Right lobe of liver (tissue), 6 donors: Measurements from ENCODE around the gene TNIP1. TPM values are rescaled to one million over a fixed set of nuclear protein-coding genes. Genes with fewer than 3 reads are reported as not detected.

ENCODE experiments used
- ATAC-seq, 4 donors: fragments of 200-7000 bp; cut with Tn5 transposase; one replicate each; pipeline ENCODE4 v1.9.1; 2020; ENCODE audit warnings: mild to moderate bottlenecking in 4 of 4, moderate library complexity in 4 of 4
- DNase-seq, 3 donors: peaks; one replicate each; pipeline ENCODE4 v3.0.0-alpha.2; 2020
- H3K27ac ChIP-seq, 3 donors: fragments of 200-600 bp; one replicate each; pipeline ENCODE4 v1.8.0; 2022
- H3K27me3 ChIP-seq, 2 donors: fragments of 200-600 bp; one replicate each; pipeline ENCODE4 v1.8.0; 2022
- H3K36me3 ChIP-seq, 4 donors: fragments of 200-600 bp; sonication (generic) in 1 of 4; one replicate each; pipeline versions ENCODE4 v1.5.1 to v1.8.0; 2017 to 2022; ENCODE audit warnings: control low read depth in 1 of 4
- H3K4me1 ChIP-seq, 4 donors: fragments of 200-600 bp; sonication (generic) in 1 of 4; one replicate each; pipeline versions ENCODE4 v1.5.1 to v1.8.0; 2017 to 2022; ENCODE audit warnings: control low read depth in 1 of 4
- H3K4me3 ChIP-seq, 3 donors: fragments of 200-600 bp; one replicate each; pipeline ENCODE4 v1.8.0; 2022
- H3K9me3 ChIP-seq, 4 donors: fragments of 200-600 bp; sonication (generic) in 1 of 4; one replicate each; pipeline versions ENCODE4 v1.5.1 to v1.8.0; 2017 to 2022; ENCODE audit warnings: control low read depth in 1 of 4
- CTCF ChIP-seq, 4 donors: fragments of 200-600 bp in 3 of 4; fragments of 450-650 bp in 1 of 4; IDR thresholded peaks; one replicate each; pipeline versions ENCODE4 v1.5.1 to v1.8.0; 2016 to 2022; ENCODE audit warnings: antibody characterized with exemption in 4 of 4, mild to moderate bottlenecking in 2 of 4
- POLR2A ChIP-seq: fragments of 450-650 bp; IDR thresholded peaks from one replicate; pipeline ENCODE4 v1.6.1; 2017; ENCODE audit warnings: antibody characterized with exemption, mild to moderate bottlenecking
- WGBS: methylation state at CpG from one replicate; pipeline ENCODE4 v1.1.6; 2018; ENCODE audit warnings: low coverage, low lambda C conversion rate; ENCODE audit not compliant: insufficient coverage; ENCODE audit errors: missing lambda C conversion rate; 5-methylcytosine and 5-hydroxymethylcytosine counted together
- intact Hi-C, 2 donors: fragments of 100-400 bp; cut with DNase I; formaldehyde crosslinking; loops; one replicate each; pipeline versions ENCODE4 v1.11.2 to v1.14.1; 2022
- total RNA-seq, 6 experiments: library from RNA; depleted of rRNA in 2 of 6; stranded (reverse); fragments of >200 nt in 2 of 6; fragmentation: NEBNext Ultra II Directional in 3 of 6; extraction: Animal tissue kit (Norgen Biotek cat#: 25700) in 3 of 6; gene quantifications; one replicate each; pipeline versions ENCODE4 v1.1.0 to v1.2.4, GENCODE V29; 2016 to 2023
- donor health status: DM: no; HTN: yes; CAD: no.
- donor health status: DM: no; HTN: no; CAD: no.
- donor health status: DM: no; HTN: no; CAD: no.
- donor health status: DM: no; HTN: yes; CAD: no.
- donor health status: DM: no; HTN: yes; CAD: no.

The TNIP1 gene
- total RNA-seq, 6 experiments from 2014 or later, result 70.1 to 155 (median 79.1) TPM

- TF ChIP-seq CTCF (IDR thresholded peaks at IDR 0.05) (peak in 2 of 4 donors; percentile 4 to 5), POLR2A (no peak)
- H3K9me3 ChIP-seq, result no peaks in the 10 kb centered on the region
- ATAC-seq, result no peak
- no peaks in the 10 kb centered on the region for H3K36me3 ChIP-seq
- DNase-seq, result no peak
- no peak overlapping the region for H3K4me3 ChIP-seq
- WGBS, result 65% methylated on average over 5 of the region's 6 CpGs
- H3K4me1 ChIP-seq, result peaks cover 0 to 61% (median 23%) of the 10 kb centered on the region in 4 donors
- intact Hi-C loops, result no loop called here
- H3K27me3 ChIP-seq, result no peaks in the 10 kb centered on the region
- H3K27ac ChIP-seq, result peak overlapping the region in 2 of 3 donors; percentile 96 to 99
Measured at GRCh38 chr5:151082282-151082902, 1.6 kb upstream of the TNIP1 start.

GRCh38 chr5:151081431-151082281 is 822 bp upstream of the TNIP1 start:
- no peak for TF ChIP-seq POLR2A
- no peak for TF ChIP-seq CTCF (IDR thresholded peaks at IDR 0.05)
- 12% methylated on average over 14 of the region's 15 CpGs for WGBS
- peaks cover 0 to 63% (median 27%) of the 10 kb centered on the region in 4 donors for H3K4me1 ChIP-seq
- no peaks in the 10 kb centered on the region for H3K36me3 ChIP-seq
- peak overlapping the region; percentile 65 to 96 (median 92) for H3K4me3 ChIP-seq
- DNase-seq (no peak), ATAC-seq (no peak)
- H3K27ac ChIP-seq, result peak overlapping the region; percentile 96 to 99 (median 99)
- intact Hi-C loops, result no loop called here
- no peaks in the 10 kb centered on the region for H3K27me3 ChIP-seq
- no peaks in the 10 kb centered on the region for H3K9me3 ChIP-seq

DNA sequence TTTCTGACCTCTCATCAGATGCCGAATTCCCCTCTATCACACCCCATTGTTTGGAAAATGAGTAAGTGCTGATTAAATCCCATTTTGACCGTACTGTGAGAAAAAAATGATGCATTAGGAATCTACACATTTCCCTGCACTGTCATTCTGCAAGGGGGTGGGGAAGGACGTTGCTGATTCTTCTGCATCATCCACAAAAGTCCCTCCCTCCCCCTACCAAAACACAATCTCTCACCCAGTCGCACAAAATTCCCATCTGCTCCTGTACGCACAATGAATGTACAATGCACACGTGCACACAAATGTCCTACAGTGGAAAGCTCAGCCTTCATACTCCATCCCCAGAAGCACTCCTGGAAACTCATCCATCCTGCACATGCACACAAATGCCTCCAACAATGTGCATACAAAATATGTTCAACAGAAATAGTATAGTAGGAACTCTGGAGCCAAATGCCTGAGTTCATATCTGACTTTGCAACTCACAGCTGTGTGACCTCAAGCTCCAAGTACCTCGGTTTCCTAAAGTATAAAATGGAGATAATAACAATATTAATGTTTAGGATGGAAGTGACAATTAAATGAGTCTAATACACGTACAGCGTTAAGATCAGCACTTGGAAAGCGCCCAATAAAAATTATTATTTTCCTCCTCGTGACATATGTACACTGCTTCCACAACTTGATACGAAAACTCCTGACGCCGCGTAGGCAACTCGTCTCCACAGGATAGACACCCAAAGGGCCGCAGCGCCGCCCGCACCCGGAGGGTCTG is 809 bp downstream of the TNIP1 start:
- peak in 1 of 4 donors; percentile 5 for ATAC-seq
- peaks cover 0 to 61% (median 31%) of the 10 kb centered on the region in 4 donors for H3K4me1 ChIP-seq
- no peaks in the 10 kb centered on the region for H3K27me3 ChIP-seq
- no peak for DNase-seq
- peak overlapping the region; percentile 65 to 96 (median 92) for H3K4me3 ChIP-seq
- intact Hi-C loops, result no loop called here
- WGBS, result under 1% methylated on average over 16 of the region's 21 CpGs
- no peak for TF ChIP-seq CTCF (IDR thresholded peaks at IDR 0.05)
- no peak for TF ChIP-seq POLR2A
- H3K36me3 ChIP-seq, result no peaks in the 10 kb centered on the region
- H3K9me3 ChIP-seq, result no peaks in the 10 kb centered on the region
- H3K27ac ChIP-seq, result peak overlapping the region; percentile 96 to 99 (median 99)

- Histone ChIP-seq H3K27ac (peak overlapping the region; percentile 96 to 99 (median 99)), H3K4me3 (peak overlapping the region; percentile 17 to 96 (median 65)), H3K9me3 (no peaks in the 10 kb centered on the region), H3K27me3 (no peaks in the 10 kb centered on the region), H3K36me3 (no peaks in the 10 kb centered on the region), H3K4me1 (peaks cover 0 to 60% (median 30%) of the 10 kb centered on the region in 4 donors)
- ATAC-seq (peak; percentile 35 to 67 (median 53)), DNase-seq (peak; percentile 62 to 85 (median 76))
- 20% methylated on average over 12 of the region's 16 CpGs for WGBS
- TF ChIP-seq CTCF (IDR thresholded peaks at IDR 0.05) (no peak), POLR2A (peak; percentile 53)
- intact Hi-C loops, result no loop called here
Measured at GRCh38 chr5:151078490-151079262, 2.2 kb downstream of the TNIP1 start.
